IPS DF 4.7 (cell line): Measurements from ENCODE around the gene ESR1.

Experiments used
- DNase-seq: peaks from one replicate; pipeline ENCODE4 v3.0.0-alpha.2; 2013; ENCODE audit warnings: low spot score; ENCODE audit errors: extremely low read depth

Gene ESR1

DNA sequence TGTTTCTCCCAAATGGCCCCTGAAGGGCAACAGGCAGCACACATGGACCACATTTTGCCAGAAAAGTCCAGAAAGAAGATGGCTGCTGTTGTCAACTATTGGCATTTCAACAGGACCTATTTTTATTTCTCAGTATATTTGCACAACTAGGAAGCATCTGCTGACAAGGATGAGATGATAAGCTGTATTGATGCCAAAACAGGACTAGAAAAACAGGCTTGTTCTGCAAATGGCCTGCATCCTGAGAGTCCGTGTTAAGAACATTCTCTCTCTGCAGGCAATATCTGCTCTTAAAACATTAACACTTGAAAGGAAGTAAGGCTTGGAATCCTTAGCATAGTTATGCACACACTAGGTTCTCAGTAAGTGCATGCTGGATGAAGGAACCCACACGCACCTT lies 283.7 kb downstream of the ESR1 start:
- no peak for DNase-seq

DNA sequence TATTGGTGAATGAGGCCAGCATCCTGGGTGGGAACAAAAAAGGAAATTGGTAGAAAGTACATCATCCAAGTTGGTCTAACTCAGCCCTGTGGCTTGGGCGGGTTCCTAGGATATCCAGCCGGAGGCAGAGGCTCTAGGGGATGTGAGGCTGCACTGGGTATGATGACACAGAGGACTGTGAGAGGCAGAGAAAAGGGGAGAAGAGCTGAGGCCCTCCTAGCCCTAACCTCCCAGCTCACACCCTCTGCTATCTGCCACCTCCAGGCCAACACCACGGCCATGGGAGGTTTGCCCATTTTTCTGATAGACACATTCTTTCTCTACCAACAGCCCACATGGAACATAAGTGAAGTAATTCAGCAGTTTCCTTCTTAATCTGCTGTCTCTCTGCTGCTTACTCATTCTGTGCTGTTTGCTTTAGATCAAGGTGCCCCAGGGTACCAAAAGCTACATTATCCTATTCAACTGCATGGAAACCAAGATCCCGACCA lies 284.4 kb downstream of the ESR1 start:
- DNase-seq, result no peak

DNA sequence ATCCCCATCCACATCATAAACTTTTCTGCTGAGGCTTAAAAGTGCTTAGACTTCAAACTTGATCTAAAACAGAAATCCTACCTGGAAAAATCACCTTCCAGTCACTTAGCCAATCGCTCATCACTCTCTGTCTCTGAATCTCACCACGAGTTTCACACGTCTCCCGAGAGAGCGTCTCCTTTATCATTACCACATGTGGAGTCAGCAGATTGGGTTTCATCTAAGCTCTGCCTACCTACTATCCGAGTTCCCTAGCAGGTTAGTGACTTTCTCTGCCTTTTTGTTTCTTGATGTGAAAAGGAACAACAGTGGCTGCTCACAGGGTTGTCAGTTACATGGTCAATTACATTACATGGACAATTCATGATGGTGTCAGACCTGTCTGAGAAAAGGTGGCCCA lies 286.2 kb downstream of the ESR1 start:
- no peak for DNase-seq

DNA sequence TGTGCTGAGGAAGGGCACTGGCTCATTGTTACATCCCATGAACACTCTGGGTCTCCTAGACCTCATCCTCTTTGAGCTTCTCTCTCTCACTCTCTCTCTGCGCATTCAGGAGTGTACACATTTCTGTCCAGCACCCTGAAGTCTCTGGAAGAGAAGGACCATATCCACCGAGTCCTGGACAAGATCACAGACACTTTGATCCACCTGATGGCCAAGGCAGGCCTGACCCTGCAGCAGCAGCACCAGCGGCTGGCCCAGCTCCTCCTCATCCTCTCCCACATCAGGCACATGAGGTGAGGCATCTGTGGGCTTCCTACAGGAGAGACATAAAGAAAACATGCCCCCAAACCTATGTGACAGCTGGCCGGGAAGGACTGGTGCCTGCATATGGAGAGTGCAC lies 286.8 kb downstream of the ESR1 start:
- no peak for DNase-seq

DNA sequence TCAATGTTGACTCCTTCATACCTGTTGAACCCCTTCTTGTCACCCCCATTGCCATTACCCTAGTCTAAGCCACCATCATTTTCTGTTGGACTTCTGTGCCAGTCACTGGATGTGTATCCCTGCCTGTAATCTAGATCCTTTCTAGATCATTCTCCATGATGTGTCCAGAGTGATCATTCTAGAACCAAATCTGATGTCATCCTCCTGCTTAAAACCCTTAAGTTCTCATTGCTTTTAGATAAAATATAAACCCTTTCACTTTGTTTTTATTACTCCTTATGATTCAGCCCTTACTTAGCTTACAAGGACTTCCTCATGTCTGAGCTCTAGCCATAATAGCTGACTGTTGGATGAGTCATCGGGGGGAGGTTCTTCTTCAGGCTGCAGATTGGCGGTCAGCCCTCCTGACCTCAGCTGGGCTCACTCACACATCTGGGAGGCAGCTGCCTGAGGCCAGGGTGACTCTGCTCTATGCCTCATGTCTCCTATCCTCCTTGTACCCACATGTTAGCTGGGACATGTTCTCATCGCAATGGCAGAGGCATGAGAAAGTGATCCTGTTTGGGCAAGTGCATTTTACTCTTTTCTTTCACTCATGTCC lies 287.6 kb downstream of the ESR1 start:
- no peak for DNase-seq

DNA sequence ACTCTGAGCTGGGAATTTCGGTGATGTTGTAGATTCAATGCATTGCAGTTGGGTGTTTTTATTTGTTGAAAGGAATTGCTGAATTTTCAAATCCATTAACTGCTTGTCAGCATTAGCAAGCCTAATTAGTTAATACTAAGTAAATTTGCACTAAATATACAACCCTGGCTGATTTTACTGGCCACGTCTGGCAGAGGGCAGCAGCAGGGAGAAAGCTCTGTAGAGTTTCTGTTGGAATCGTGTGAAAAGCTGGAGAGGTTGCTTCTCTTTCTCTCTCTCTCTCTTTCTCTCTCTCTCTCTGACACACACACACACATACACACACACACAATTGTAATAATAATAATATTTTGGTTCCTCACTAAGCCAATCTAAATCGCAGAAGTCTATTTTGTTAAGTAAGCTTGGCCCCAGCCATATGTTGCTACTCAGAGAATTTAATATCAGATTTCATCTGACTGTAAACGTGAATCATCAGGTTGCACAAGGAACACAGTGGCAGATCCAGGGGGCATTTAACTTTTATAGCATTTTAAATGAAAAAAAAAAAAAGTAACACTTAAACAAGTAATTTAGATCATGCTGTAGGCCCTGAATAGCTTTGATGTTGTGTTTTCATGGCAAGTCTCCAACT lies 289.5 kb downstream of the ESR1 start:
- DNase-seq, result no peak

DNA sequence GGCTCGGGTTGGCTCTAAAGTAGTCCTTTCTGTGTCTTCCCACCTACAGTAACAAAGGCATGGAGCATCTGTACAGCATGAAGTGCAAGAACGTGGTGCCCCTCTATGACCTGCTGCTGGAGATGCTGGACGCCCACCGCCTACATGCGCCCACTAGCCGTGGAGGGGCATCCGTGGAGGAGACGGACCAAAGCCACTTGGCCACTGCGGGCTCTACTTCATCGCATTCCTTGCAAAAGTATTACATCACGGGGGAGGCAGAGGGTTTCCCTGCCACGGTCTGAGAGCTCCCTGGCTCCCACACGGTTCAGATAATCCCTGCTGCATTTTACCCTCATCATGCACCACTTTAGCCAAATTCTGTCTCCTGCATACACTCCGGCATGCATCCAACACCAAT lies 291.2 kb downstream of the ESR1 start:
- DNase-seq, result no peak

DNA sequence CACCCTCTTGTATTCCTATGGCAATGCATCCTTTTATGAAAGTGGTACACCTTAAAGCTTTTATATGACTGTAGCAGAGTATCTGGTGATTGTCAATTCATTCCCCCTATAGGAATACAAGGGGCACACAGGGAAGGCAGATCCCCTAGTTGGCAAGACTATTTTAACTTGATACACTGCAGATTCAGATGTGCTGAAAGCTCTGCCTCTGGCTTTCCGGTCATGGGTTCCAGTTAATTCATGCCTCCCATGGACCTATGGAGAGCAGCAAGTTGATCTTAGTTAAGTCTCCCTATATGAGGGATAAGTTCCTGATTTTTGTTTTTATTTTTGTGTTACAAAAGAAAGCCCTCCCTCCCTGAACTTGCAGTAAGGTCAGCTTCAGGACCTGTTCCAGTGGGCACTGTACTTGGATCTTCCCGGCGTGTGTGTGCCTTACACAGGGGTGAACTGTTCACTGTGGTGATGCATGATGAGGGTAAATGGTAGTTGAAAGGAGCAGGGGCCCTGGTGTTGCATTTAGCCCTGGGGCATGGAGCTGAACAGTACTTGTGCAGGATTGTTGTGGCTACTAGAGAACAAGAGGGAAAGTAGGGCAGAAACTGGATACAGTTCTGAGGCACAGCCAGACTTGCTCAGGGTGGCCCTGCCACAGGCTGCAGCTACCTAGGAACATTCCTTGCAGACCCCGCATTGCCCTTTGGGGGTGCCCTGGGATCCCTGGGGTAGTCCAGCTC lies 292.1 kb downstream of the ESR1 start:
- DNase-seq, result no peak

DNA sequence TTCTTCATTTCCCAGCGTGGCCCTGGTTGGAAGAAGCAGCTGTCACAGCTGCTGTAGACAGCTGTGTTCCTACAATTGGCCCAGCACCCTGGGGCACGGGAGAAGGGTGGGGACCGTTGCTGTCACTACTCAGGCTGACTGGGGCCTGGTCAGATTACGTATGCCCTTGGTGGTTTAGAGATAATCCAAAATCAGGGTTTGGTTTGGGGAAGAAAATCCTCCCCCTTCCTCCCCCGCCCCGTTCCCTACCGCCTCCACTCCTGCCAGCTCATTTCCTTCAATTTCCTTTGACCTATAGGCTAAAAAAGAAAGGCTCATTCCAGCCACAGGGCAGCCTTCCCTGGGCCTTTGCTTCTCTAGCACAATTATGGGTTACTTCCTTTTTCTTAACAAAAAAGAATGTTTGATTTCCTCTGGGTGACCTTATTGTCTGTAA lies 292.7 kb downstream of the ESR1 start:
- DNase-seq, result no peak

DNA sequence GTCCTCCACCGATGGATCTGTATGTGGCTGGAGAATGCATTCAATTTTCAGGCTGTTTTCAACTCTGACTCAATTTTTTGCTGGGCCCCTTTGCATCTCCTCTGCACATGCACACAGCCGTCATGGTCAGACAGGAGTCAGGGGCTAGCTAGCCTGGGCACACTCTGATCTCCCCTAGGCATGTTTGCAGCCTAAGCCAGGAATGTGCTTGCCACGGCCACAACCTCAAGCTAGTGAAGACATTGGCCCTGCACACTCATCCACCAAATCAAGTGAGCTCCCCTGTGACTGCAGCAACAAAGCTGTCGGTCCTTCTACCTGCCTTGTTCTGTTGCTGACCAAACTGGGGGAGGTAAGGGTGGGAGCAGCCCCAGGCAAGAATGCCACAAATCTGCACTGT lies 300.5 kb downstream of the ESR1 start:
- DNase-seq, result no peak

DNA sequence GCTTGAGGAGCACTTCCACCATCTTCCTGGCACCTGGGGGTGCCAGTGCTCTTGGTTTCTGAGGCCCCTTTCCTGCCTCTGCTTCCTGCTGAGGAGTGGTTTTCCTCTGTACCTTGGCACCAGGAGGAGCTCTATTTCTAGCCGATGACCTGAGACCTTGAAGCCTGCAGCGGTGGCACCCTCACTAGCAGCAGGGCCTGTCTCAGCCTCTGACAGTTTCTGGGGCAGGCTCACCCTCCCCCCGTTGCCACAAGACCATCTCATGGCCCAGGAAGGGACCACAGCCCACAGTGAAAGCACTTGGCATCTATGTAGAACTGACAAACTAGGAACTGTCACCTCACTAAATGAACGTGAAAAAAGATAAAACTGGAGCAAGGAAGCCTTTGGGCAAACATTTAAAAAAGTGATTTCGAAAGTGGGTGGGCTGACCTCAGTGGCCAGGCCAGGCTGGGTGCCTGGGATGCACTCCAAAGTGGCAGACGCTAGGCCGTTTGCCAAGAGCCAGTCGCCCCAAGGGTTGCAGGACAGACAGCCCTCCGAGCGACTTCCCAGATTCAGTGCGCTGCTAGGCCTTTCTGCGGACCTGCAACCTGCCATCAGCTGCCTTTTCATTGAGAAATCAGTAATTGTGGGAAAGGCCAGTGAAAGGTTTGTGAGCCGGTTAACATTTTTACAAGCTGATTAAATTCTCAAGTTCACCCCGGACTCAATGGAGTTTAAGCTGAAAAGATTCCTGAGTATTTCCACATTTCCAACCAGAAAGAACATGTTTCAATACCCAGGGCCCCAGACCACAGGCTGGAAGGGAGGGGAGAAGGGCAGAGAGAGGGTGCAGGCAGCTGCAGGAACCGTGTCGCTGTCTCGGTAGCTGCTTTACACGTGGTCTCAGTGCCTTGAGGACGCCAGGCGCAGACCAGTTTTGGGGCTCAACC lies 303.7 kb downstream of the ESR1 start:
- DNase-seq, result no peak

DNA sequence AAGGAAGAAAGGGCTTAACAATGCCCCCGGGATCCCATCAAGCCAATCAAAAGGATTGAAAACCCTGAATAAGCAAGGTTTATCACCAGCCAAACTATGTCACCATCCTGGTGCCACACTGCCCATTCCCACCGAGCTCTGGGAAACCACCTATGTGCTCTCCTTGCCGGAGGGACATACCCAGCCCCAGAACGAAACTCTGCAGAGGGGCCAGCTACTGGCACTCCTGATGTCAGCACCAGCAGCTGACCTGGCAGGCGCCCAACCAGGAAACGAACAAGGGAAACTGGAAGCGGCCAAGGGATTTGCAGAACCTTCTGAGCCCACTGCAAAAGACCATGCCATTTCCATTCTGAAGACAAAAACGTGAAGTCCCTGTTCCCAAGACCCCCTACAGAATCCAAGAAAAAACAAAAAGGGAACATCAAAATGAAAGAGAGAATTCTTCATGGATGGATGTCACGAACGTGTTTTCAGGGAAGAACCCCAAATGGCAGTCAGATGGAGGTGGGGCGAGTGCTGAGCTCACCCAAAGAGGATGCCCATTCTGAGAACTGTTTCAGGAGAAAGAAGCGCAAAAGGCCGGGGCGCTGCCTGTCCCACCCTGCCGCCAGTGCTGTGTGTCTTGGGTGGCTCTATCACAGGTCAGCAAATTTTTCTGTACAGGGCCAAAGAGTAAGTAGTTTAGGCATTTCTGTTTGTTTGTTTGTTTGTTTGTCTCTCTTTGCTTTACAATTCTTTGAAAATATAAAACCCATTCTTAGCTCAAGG lies 305.2 kb downstream of the ESR1 start:
- DNase-seq, result no peak

DNA sequence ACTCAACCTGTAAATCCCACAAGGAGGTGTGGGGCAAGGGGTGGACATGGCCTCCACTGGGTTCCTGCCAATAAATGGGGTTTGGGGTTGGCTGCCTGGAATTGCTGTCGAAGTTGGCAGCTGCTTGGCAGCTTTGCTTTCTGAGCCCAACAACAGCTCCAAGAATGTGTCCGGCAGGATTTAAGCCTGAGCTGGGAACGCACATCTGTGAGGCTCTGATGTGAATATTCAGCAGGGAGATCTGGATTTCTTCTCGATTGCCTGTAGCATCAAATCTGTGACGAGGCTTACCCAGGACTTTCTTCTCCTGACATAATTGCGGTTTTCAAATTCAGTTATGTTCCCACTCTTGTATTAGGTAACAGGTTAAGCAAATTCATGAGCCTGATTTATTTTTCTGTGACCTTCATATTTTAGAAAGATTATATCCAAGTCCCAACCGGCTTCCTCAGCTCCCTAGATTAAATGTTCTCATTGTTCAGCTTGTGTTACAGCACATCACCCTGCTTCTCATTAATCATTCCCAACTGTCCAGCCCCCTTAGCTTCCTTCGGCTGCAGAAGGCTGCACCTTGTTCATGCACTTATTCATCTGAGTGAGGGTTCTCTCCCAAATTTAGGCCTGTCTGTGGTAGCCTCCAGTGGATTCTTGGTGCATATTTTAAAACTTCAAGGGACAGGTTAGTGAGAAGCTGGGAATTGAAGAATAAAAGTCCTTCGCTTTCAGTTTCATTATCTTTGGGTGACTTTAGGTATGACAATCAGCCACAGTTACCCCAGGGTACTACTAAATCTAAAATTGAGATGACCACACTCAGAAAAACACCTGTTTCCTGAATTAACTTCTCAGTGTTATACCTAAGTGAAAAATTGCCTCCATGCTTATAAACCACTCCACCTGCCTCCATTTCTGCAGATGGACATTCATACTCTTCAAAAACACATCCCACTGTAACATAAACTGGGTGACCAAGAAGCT lies 310.0 kb downstream of the ESR1 start:
- no peak for DNase-seq

DNA sequence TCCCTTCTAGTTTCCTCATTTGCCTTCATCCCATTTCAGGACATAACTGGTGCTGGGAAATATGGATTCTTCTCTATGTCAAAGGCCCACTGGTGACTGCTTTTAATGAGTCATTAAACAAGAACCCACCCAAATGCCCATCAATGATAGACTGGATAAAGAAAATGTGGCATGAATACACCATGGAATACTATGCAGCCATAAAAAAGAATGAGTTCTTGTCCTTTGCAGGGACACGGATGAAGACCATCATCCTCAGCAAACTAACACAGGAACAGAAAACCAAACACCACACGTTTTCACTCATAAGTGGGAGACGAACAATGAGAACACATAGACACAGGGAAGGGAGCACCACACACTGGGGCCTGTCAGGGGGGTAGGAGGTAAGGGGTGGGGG lies 310.7 kb downstream of the ESR1 start:
- no peak for DNase-seq

DNA sequence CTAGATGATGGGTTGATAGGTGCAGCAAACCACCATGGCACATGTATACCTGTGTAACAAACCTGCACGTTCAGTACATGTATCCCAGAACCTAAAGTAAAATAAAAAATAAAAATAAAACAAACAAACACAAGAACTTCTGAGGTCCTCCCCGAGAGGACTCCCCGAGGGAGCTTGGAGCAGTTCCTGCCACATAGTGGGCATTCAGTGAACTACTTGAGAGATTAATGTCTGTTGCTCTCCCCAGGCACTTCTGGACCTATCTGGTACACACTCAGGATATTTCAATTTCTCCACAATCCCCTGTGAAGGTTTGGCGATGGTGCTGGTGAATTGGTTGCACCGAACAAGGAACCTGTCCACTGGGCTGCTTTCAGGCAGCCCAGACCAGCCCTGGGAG lies 311.2 kb downstream of the ESR1 start:
- no peak for DNase-seq

DNA sequence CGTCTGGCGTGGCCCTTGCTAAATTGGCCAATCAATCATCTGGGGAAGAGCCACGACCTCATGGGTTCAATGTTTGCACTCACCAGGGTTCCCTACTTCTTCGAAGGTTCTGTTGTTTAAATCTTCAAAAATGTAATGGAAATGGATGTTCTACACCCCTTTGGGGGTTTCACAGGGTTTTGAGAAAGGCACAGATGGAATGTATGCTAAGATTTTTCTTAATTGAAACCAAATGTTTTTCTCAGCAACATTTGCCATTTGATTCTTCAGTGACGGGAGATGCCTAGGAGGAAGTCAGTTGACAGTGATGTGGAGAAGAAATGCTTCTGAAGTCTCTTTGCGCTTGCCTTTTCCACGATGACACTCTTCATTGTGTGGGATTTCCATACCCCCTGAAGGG lies 312.3 kb downstream of the ESR1 start:
- no peak for DNase-seq

DNA sequence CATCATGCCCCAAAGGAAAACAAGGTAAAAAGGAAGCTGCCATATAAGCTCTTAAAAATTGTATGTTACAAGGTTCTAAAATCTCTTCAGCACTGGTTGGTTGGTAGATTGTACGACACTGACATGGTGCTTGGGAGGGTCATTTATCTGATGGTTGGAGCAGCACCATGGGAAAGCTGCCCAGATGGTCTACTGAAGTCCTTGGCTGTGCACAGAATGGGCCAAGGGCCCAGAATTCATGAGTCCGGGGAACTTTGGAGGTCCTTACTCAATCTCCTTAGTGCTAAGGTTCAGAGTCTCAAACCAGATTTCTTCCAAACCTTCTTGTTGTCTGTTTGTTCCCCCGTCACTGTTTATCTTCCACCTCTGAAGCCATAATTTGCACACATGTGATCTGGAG lies 314.4 kb downstream of the ESR1 start:
- DNase-seq, result no peak

DNA sequence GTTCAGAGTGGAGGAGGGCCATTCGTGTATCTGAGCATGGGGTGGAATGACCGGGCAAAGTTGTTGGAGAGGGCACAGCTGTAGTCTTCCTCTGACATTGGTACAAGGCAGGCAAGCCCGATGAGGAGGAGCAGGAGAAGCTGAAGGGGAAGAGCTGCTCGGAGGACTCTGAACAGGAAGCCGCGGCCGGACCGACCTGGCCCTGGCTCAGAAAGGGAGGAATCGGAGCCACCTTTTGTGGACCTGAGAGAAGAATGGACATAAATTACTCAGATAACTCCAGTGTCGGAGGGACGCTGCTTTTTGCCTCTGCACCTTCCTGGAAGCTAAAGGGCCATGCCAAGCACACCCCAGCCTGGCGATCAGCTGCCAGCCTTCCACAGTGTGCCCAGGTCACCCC lies 315.0 kb downstream of the ESR1 start:
- DNase-seq, result no peak

DNA sequence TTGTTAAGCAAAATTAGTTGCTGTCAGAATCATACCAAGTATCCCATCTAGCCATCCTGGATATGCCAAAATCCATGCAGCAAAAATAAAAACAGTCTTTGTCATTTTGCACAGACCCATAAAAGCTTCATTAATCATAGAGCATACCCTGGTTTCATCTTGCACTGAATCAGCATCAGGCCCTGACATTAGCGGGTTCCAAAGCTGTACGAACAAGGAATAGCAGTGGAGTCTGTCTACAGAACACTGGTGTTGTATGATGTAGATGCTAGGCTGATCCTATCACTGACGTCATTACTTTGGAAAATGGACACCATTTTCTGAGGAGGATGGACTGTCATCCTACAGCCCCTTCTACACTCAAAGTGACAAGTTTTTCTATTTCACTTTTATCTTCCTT lies 315.6 kb downstream of the ESR1 start:
- DNase-seq, result no peak
